GM21576 (cell line): Measurements from ENCODE around the gene NAALADL2.
"Not testable (repeated sequence)": the region's sequence is repeated elsewhere in the genome, so short reads cannot be mapped to it uniquely, and the experiment has no call there.

Source experiments
- ATAC-seq: cut with Tn5 transposase; IDR thresholded peaks from one replicate; pipeline ENCODE4 v1.9.1; 2021; ENCODE audit warnings: mild to moderate bottlenecking, moderate library complexity; ENCODE audit not compliant: unreplicated experiment

The NAALADL2 gene

GRCh38 chr3:175346573-175347356 is 487.6 kb downstream of the NAALADL2 start:
- no peak for ATAC-seq

DNA sequence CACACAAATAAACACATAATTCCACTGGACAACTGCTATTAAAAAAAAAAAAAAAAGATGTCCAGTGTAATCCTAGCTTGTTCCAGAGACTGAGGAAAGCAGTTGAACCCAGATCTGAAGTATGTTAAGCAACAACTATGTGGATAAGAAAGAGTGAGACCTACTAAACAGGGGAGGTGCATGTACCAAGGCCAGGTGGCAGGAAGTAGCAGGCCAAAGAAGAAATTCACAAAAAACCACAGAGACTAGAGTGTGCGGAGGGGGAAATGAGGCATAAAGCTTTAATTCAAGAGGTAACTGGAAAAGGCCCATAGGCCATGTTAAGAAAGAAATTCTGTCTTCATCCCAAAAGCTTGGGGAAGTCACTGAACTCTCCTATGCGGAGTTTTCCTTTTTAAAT is 490.0 kb downstream of the NAALADL2 start:
- ATAC-seq: peak; percentile 50

DNA sequence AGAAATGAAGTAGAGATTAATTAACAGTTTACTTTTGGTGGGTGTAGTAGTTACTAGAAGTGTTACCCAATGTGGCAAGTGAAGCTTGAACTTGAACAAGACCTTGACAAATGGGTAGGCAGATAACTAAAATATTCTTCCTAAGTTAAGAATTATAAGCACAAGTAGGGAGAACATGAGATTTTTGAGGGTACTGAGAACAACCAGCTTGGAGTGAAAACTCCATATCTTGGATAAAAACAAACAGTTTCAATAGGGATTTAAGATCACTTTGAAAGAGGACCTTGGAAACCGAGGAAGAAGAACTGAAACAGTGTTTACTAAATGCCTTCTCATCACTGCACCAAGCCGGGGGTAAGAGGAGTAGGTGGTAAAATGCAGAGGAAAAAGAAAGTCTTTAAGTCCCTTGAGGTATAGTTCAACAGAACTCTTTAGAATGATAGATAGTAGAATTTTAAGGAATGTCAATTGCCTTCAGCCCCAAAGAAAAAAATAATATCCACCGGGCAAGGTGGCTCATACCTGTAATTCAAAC is 496.7 kb downstream of the NAALADL2 start:
- ATAC-seq: no peak

GRCh38 chr3:175356899-175357324 is 497.8 kb downstream of the NAALADL2 start:
- no peak for ATAC-seq

- no peak for ATAC-seq
Measured at GRCh38 chr3:175357758-175358157, 498.6 kb downstream of the NAALADL2 start.

GRCh38 chr3:175358935-175359334 is 499.8 kb downstream of the NAALADL2 start:
- ATAC-seq: no peak

GRCh38 chr3:175370426-175370825 is 511.3 kb downstream of the NAALADL2 start:
- ATAC-seq: not testable (repeated sequence)

- ATAC-seq: not testable (repeated sequence)
Measured at GRCh38 chr3:175371187-175371586, 512.1 kb downstream of the NAALADL2 start.

DNA sequence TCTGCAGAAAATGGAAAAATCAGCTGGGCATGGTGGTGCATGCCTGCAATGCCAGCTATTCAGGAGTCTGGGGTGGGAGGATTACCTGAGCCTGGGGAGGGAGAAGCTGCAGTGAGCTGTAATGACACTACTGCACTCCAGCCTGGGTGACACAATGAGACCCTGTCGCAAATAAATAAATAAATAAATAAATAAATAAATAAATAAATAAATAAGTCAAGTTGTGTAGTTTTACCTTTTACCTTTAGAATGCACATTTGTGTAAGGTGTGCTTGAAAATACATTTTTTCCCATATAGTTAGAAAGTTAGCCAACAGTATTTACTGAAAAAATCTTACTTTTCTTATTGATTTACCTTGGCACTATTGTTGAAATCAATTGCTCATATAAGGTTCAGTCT is 515.6 kb downstream of the NAALADL2 start:
- no peak for ATAC-seq

DNA sequence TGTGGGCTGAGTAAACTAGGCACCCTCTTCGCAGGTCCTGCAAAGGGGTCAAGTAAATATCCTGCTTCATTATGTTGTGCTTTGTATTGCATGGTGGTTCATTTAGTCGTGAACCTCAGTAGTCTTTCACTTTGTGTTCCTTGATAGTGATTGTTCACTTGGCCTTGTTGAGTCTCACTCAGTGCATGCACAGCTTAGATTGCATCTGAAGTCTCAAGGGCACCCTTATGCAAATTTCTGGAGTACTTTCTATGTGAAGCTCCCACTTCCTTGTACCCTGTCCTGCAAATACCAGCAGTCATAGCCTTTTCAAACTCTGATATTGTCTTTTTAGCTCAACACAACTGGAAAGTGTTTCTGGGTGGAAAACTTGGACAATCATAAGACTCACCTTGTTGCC is 519.2 kb downstream of the NAALADL2 start:
- ATAC-seq: no peak

DNA sequence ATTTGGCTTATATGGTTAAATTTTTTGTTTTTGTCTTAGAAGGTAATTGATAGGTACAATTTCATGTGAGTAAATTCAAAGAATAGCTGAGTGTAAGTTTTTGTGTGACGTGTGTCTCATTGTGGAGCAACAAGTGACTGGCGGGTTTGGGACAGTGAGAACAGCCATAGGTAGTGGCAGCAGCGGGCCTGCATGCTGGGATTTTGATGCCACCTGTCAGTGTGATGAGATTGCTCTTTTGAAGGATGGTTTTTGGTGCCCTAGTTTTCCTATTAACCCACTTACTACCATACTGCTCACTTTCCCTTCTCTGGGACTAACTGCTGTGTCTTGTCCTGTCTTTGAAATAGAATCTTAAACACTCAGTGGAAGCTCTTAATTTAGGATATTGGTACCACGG is 522.6 kb downstream of the NAALADL2 start:
- ATAC-seq: no peak

- no peak for ATAC-seq
Measured at GRCh38 chr3:175383371-175383770, 524.2 kb downstream of the NAALADL2 start.

- ATAC-seq: no peak
Measured at GRCh38 chr3:175383813-175384212, 524.7 kb downstream of the NAALADL2 start.

GRCh38 chr3:175384569-175384968 is 525.4 kb downstream of the NAALADL2 start:
- no peak for ATAC-seq

DNA sequence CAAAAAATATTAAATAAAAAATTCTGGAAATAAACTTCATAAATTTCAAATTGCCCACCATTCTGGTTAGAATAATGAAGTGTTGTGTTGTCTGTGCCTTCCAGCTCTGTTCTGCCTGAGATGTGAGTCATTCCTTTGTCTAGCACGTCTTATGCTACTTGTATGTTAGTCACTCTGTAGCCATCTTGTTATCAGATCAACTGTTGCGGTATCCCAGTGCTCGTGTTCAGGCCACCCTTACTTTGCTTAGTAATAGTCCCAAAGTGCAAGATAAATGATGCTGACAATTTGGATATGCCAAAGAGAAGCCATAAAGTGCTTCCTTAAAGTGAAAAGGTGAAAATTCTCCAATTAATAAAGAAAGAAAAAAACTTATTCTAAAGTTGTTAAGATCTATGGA is 527.5 kb downstream of the NAALADL2 start:
- ATAC-seq: no peak

DNA sequence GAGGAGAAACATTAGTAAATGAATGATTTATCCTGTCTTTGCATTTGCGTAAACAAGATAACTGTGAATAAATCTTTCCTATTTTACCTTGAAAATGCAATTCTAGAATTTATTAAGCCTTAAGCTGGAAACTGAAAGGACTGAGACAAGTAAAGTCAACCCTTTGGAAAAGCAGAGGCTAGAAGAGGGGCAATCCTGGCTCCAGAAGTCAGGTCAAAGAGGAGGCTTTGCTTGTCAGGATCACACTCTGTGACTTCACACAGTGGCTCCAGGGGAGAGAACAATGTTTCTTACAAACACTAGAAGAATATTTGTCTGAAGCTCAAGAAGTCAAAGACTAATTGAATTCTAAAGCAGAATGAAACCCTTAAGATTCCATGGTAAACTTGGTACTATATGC is 530.4 kb downstream of the NAALADL2 start:
- no peak for ATAC-seq

- ATAC-seq: no peak
Measured at GRCh38 chr3:175391601-175392000, 532.5 kb downstream of the NAALADL2 start.

DNA sequence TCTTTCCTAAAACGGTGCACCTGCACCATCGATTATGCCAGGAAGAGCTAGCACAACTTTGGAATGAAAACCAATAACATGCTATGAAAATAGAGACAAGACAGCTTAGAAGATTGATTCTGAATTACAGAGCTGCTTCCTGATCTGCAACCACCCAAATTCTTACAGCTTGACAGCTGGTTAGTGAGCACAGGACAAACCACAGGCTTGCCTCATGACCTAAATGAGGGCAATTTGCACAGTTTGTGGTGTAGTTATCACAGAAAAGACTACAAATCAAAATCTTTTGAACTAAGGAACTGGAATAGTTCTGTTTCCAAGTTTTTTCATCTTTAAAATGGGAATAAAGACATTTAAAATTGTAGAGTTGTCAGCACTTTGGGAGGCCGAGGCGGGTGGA is 533.5 kb downstream of the NAALADL2 start:
- ATAC-seq: no peak

DNA sequence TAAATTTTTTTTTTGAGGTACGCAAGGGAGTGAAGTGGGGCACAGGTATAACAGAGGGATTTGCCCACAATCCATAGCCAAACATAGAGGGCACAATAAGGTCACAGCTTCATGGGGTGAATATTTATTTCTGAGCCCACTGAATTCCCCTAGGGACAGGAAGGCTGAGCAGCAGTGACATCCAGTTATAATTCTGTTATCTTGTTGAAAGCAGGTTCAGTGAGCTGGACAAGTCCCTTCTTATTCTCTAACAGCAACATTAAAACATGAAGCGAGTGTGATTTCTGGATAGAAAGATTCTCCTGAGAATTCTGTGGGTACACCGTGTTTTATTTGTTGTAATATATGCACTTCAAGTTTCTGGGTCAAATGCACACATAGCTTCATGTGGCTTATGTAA is 538.2 kb downstream of the NAALADL2 start:
- ATAC-seq: no peak

- no peak for ATAC-seq
Measured at GRCh38 chr3:175398676-175399075, 539.5 kb downstream of the NAALADL2 start.

DNA sequence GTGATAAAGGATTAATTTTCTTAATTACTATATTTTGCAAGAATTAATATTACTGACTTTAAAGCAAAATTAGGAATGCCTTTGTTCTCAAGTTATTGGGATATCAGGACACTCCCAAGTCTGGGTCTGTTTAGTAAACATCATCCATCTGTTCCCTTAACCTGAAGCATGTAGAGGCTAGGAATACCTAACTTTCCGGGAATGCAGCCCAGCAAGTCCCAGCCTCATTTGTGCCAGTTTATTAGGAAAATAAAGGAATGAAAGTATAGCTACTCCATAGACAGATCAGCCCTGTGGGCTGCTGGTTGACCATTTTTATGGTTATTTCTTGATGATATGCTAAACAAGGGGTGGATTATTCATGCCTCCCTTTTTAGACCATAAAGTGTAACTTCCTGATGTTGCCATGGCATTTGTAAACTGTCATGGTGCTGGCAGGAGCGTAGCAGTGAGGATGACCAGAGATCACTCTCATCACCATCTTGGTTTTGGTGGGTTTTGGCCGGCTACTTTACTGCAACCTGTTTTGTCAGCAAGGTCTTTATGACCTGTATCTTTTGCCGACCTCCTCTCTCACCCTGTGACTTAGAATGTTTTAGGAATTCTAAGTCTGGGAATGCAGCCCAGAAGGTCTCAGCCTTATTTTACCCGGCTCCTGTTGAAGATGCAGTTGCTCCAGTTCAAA is 540.2 kb downstream of the NAALADL2 start:
- ATAC-seq: no peak

- no peak for ATAC-seq
Measured at GRCh38 chr3:175404027-175404426, 544.9 kb downstream of the NAALADL2 start.
